Stimulated activated CD4-positive, alpha-beta T cell treated with anti-CD3 and anti-CD28 coated beads, Interleukin-1b, Interleukin-23, amount 100 ng/mL, for 1 hour (primary cell): Measurements from ENCODE around the gene FUT6.
"Not testable (repeated sequence)": the region's sequence is repeated elsewhere in the genome, so short reads cannot be mapped to it uniquely, and the experiment has no call there.

ENCODE experiments used
- DNase-seq, 2 donors: peaks; one replicate each; pipeline ENCODE4 v3.0.0-alpha.2; 2020; ENCODE audit warnings: low read depth in 2 of 2

FUT6 gene

GRCh38 chr19:5857203-5858081, 17.9 kb upstream of the FUT6 start:
- DNase-seq, result no peak

GRCh38 chr19:5855151-5855550, 15.6 kb upstream of the FUT6 start:
- not testable (repeated sequence) for DNase-seq

- DNase-seq, result not testable (repeated sequence)
Measured at GRCh38 chr19:5854121-5854520, 14.6 kb upstream of the FUT6 start.

GRCh38 chr19:5851302-5851701, 11.8 kb upstream of the FUT6 start, which contains the start of gene FUT3:
TSS of gene FUT3 (minus strand) at chr19:5851449.
- DNase-seq, result no peak

GRCh38 chr19:5850743-5851293, 11.3 kb upstream of the FUT6 start:
- no peak for DNase-seq

- DNase-seq, result no peak
Measured at GRCh38 chr19:5850189-5850588, 10.7 kb upstream of the FUT6 start.

- not testable (repeated sequence) for DNase-seq
Measured at GRCh38 chr19:5848621-5849020, 9.1 kb upstream of the FUT6 start.

GRCh38 chr19:5847846-5848245, 8.3 kb upstream of the FUT6 start:
- DNase-seq, result not testable (repeated sequence)

GRCh38 chr19:5844456-5845433, 5.2 kb upstream of the FUT6 start:
- DNase-seq, result no peak

- DNase-seq, result no peak
Measured at GRCh38 chr19:5843295-5843927, 3.9 kb upstream of the FUT6 start.

GRCh38 chr19:5841735-5842111, 2.2 kb upstream of the FUT6 start:
- DNase-seq, result not testable (repeated sequence)

- DNase-seq, result no peak
Measured at GRCh38 chr19:5838353-5839064, 993 bp downstream of the FUT6 start.

- DNase-seq, result no peak
Measured at GRCh38 chr19:5837761-5838352, 1.6 kb downstream of the FUT6 start.

GRCh38 chr19:5832527-5833216, 6.8 kb downstream of the FUT6 start:
- DNase-seq, result no peak

GRCh38 chr19:5832061-5832460, 7.4 kb downstream of the FUT6 start:
- no peak for DNase-seq

- DNase-seq, result no peak
Measured at GRCh38 chr19:5831159-5831558, 8.3 kb downstream of the FUT6 start.

GRCh38 chr19:5829567-5830310, 9.8 kb downstream of the FUT6 start:
- DNase-seq, result no peak

- no peak for DNase-seq
Measured at GRCh38 chr19:5828661-5829566, 10.6 kb downstream of the FUT6 start.
